ENCODE data around the gene U2SURP. TPM values are rescaled to one million over a fixed set of nuclear protein-coding genes. Genes with fewer than 3 reads are reported as not detected.

U2SURP gene
- total and polyA plus RNA-seq, 10 of the 15 experiments (the other 5 are each of a cell fraction or from before 2014, with no cell fraction given) = 76.3 to 277 (median 150) TPM

DNA sequence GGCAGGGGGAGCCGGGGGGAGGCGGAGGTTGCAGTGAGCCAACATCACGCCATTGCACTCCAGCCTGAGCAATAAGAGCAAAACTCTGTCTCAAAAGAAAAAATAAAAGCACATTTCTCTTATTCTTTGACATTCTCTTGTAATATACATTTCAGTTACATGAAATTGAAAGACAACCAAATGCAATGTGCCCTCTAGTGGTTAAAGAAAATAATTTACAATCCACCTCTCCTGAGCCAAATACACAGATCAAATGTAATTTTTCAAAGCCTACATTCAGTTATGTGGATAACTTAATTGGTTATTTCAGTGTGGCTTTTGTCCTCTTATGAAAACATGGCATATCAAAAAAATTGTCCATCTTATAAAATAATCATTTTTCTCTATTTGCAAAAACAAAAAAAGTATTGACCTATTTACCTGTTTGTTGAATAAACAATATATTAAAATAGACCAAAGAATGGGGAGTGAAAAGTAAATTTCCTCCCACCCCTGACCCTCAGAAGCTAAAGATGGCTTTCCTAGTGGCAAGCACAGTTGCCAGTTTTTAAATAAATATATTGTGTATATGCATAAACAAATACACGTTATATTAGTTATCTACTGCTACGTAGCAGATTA, 14.2 kb upstream of the U2SURP start (continued):
- TF ChIP-seq CREB1 (IDR thresholded peaks at IDR 0.05; ENCODE audit: low read depth) = no peak
- TF ChIP-seq SMC3 (IDR thresholded peaks at IDR 0.05; ENCODE audit: borderline replicate concordance, low read length) = peak; percentile 40; the same call in 1 of the 2 replicates
- no peak for TF ChIP-seq BCL11A (IDR thresholded peaks at IDR 0.05; ENCODE audit: low read depth, low read length)
- TF ChIP-seq, protein P1, sequence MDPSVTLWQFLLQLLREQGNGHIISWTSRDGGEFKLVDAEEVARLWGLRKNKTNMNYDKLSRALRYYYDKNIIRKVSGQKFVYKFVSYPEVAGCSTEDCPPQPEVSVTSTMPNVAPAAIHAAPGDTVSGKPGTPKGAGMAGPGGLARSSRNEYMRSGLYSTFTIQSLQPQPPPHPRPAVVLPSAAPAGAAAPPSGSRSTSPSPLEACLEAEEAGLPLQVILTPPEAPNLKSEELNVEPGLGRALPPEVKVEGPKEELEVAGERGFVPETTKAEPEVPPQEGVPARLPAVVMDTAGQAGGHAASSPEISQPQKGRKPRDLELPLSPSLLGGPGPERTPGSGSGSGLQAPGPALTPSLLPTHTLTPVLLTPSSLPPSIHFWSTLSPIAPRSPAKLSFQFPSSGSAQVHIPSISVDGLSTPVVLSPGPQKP (IDR thresholded peaks at IDR 0.05; ENCODE audit: low read depth, low read length) = no peak
- peak; percentile 63 for TF ChIP-seq RAD21 (IDR thresholded peaks at IDR 0.05; ENCODE audit: insufficient read depth, low read depth, low read length)
- no peak for TF ChIP-seq RAD51 (IDR thresholded peaks at IDR 0.05)
- TF ChIP-seq MTA3 (IDR thresholded peaks at IDR 0.05; ENCODE audit: borderline replicate concordance, low read length) = no peak
- TF ChIP-seq, protein P2, sequence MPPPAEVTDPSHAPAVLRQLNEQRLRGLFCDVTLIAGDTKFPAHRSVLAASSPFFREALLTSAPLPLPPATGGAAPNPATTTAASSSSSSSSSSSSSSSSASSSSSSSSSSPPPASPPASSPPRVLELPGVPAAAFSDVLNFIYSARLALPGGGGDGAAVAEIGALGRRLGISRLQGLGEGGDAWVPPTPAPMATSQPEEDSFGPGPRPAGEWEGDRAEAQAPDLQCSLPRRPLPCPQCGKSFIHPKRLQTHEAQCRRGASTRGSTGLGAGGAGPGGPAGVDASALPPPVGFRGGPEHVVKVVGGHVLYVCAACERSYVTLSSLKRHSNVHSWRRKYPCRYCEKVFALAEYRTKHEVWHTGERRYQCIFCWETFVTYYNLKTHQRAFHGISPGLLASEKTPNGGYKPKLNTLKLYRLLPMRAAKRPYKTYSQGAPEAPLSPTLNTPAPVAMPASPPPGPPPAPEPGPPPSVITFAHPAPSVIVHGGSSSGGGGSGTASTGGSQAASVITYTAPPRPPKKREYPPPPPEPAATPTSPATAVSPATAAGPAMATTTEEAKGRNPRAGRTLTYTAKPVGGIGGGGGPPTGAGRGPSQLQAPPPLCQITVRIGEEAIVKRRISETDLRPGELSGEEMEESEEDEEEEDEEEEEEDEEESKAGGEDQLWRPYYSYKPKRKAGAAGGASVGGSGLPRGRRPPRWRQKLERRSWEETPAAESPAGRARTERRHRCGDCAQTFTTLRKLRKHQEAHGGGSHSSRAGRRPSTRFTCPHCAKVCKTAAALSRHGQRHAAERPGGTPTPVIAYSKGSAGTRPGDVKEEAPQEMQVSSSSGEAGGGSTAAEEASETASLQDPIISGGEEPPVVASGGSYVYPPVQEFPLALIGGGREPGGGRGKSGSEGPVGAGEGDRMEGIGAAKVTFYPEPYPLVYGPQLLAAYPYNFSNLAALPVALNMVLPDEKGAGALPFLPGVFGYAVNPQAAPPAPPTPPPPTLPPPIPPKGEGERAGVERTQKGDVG (CRISPR knock-in tag; IDR thresholded peaks at IDR 0.05) = no peak
- no peak for TF ChIP-seq SRF (IDR thresholded peaks at IDR 0.05; ENCODE audit: low read depth in 2 of 2, low read length in 2 of 2)
- no peak for TF ChIP-seq RFX5 (IDR thresholded peaks at IDR 0.05; ENCODE audit: low read depth, low read length)
- TF ChIP-seq YY1 (IDR thresholded peaks at IDR 0.05; ENCODE audit: low read depth, low read length) = no peak
